Metanephros (tissue), 2 donors: ENCODE measurements around the gene GOLGA6L9. TPM values are rescaled to one million over a fixed set of nuclear protein-coding genes. Genes with fewer than 3 reads are reported as not detected.

Experiments
- small RNA-seq: library from RNA; depleted of rRNA; stranded (forward); fragments of <200 nt; gene quantifications from one replicate; pipeline ENCODE3, GENCODE V24; 2014; ENCODE audit warnings: low replicate concordance
- total RNA-seq: library from RNA; depleted of rRNA; stranded (reverse); fragments of >200 nt; gene quantifications from one replicate; pipeline ENCODE4 v1.2.3, GENCODE V29; 2014

Gene GOLGA6L9, protein sequence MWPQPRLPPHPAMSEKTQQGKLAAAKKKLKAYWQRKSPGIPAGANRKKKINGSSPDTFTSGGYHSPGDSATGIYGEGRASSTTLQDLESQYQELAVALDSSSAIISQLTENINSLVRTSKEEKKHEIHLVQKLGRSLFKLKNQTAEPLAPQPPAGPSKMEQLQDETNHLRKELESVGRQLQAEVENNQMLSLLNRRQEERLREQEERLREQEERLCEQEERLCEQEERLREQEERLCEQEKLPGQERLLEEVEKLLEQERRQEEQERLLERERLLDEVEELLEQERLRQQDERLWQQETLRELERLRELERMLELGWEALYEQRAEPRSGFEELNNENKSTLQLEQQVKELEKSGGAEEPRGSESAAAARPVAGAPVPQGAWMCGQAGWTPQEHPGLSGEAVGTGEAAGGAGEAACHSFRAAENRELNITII
- 5.1 TPM for total RNA-seq

DNA sequence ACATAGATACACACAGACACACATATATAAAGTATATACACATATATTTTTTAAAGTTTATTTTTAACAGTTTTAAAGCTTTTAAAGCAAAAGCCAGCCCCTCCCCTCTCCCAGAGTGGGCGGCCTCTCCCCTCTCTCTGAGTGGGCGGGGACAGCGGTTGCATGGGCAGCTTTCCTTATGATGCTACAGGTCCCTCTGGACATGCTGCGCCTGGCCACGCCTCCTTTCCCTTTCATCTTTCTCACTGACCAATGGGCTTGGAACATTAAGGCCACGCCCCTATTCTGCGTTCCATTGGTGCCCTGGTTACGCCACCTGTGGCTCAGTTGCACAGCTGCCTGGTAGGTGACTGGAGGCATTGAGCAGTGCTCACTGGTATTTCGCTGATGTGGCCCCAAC, at the start of gene GOLGA6L9:
GOLGA6L9 (plus strand) TSS at position 124 of the 400 bp plus-strand sequence; CDS start at position 388, 264 bp downstream.

Small RNA genes lying within 50 kb of the gene (small RNA-seq; reads per million reads assigned to genes)
- not detected for gene AC245033.3

Other genes starting within 250 kb of the GOLGA6L9 start
- 17.5 TPM for gene EFL1, start 167.1 kb upstream of the GOLGA6L9 start, total RNA-seq
- gene SAXO2, start 167.0 kb upstream of the GOLGA6L9 start, total RNA-seq: 2.5 TPM
- 7.0 TPM for gene GOLGA6L10, start 80.3 kb upstream of the GOLGA6L9 start, total RNA-seq
- 2,480 TPM for gene RPS17, start 110.6 kb downstream of the GOLGA6L9 start, total RNA-seq
- 3.1 TPM for gene CPEB1, start 217.5 kb downstream of the GOLGA6L9 start, total RNA-seq